ENCODE measurements around the gene DDX51.

DNA sequence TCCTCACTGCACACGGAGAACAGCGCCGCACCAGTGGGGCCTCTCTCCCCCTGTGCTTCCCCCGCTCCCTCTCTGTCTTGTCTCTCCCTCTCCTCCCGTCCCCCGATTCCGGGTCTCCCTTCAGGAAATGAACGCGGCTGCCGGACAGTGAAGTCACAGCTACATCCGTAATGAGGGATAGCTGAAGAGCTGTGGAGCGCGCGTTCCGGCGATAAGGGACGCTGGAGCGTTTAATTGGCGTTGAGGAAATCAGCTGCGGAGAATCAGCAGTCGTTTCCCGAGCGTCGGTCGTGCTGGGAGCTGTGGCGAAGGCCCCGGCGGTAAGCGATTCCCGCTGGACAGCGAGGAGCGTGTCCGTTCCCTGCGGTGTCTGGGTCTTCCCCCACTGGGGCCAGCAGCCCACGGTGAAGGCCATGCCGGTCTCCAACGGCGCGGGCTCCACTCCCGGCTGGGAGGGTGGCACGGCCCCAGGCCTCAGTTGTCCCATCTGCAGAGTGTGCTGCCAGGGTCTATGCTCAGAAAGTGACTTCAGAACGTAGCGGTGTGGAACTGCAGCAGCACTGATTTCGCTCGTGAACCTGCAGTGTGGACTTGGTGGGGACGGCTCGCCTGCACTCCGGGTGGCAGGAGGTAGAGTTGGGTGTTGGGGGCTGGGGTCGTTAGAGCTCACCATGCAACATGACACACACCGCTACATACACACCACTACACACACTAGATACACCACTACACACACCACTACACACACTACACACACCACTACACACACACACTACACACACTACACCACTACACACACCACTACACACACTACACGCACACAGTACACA, 11.0 kb upstream of the DDX51 start:
- no peak for TF ChIP-seq CTCF (conservative IDR thresholded peaks at IDR 0.05; ENCODE audit: low read depth in 2 of 2)
- no peak for TF ChIP-seq EZH2 (IDR thresholded peaks at IDR 0.05; ENCODE audit: low read depth, unreplicated experiment)
- TF ChIP-seq POLR2AphosphoS5 (IDR thresholded peaks at IDR 0.05; ENCODE audit: low read depth): no peak
- no peak for TF ChIP-seq EZH2phosphoT487 (IDR thresholded peaks at IDR 0.05; ENCODE audit: unreplicated experiment)
- no peak for TF ChIP-seq STAT1 (IDR thresholded peaks at IDR 0.05; ENCODE audit: unreplicated experiment)
- no peak for TF ChIP-seq REST (IDR thresholded peaks at IDR 0.05; ENCODE audit: unreplicated experiment)
- no peak for TF ChIP-seq JUNB (IDR thresholded peaks at IDR 0.05; ENCODE audit: unreplicated experiment)

All from GM23338 (cell line).